Fibroblast of lung (primary cell): ENCODE results near the gene TBL3. TPM values are rescaled to one million over a fixed set of nuclear protein-coding genes. Genes with fewer than 3 reads are reported as not detected.

Experiments
- DNase-seq, 2 donors: peaks; one replicate each; pipeline versions ENCODE4 v3.0.0 to v3.0.0-alpha.2; 2010; ENCODE audit warnings: low read depth in 2 of 2
- H2AFZ ChIP-seq: 2 replicates; pipeline ENCODE4 v1.5.1; 2012; ENCODE audit warnings: low read length, control low read depth, inconsistent platforms
- H3K27ac ChIP-seq: 2 replicates; pipeline ENCODE4 v1.5.1; 2011; ENCODE audit warnings: low read length, control low read depth; ENCODE audit not compliant: insufficient read depth
- H3K27me3 ChIP-seq: 2 replicates; pipeline ENCODE4 v1.5.1; 2011; ENCODE audit warnings: mild to moderate bottlenecking, low read length; ENCODE audit not compliant: control insufficient read depth, insufficient read depth
- H3K36me3 ChIP-seq: 2 replicates; pipeline ENCODE4 v1.5.1; 2011; ENCODE audit warnings: low read length; ENCODE audit not compliant: control insufficient read depth, insufficient read depth
- H3K4me1 ChIP-seq: 2 replicates; pipeline ENCODE4 v1.5.1; 2011; ENCODE audit warnings: low read length; ENCODE audit not compliant: control insufficient read depth, insufficient read depth; ENCODE audit errors: extremely low read depth
- H3K4me2 ChIP-seq: 2 replicates; pipeline ENCODE4 v1.5.1; 2011; ENCODE audit warnings: low read length, control low read depth; ENCODE audit not compliant: insufficient read depth; ENCODE audit errors: extremely low read depth
- H3K4me3 ChIP-seq, 4 experiments: fragments of 200-600 bp in 1 of 4; sonication (generic) in 1 of 4; replicated peaks in 1 of 4; 2 replicates each; pipeline ENCODE4 v1.5.1; 2011 to 2016; ENCODE audit warnings: low read length in 4 of 4, low read depth in 3 of 4, mild to moderate bottlenecking in 3 of 4, control low read depth in 2 of 4, inconsistent platforms in 1 of 4, mixed read lengths in 1 of 4; ENCODE audit not compliant: insufficient read depth in 1 of 4; ENCODE audit errors: control extremely low read depth in 1 of 4
- H3K79me2 ChIP-seq: 2 replicates; pipeline ENCODE4 v1.5.1; 2012; ENCODE audit warnings: mild to moderate bottlenecking, low read length, inconsistent platforms; ENCODE audit not compliant: control insufficient read depth, insufficient read depth
- H3K9ac ChIP-seq: 2 replicates; pipeline ENCODE4 v1.5.1; 2011; ENCODE audit warnings: mild to moderate bottlenecking, low read length, control low read depth; ENCODE audit not compliant: insufficient read depth
- H3K9me3 ChIP-seq: 2 replicates; pipeline ENCODE4 v1.5.1; 2012; ENCODE audit warnings: low read depth, low read length; ENCODE audit not compliant: control insufficient read depth, insufficient read depth
- H4K20me1 ChIP-seq: 2 replicates; pipeline ENCODE4 v1.5.1; 2011; ENCODE audit warnings: low read length; ENCODE audit not compliant: control insufficient read depth, insufficient read depth; ENCODE audit errors: extremely low read depth
- CTCF ChIP-seq, 2 donors: IDR thresholded peaks in 1 of 2; conservative IDR thresholded peaks in 1 of 2; 1 replicate in 1 of 2; 2 replicates in 1 of 2; pipeline ENCODE4 v1.5.1; 2011 to 2012; ENCODE audit warnings: low read length in 2 of 2, control low read depth in 1 of 2, inconsistent platforms in 1 of 2, low read depth in 1 of 2, mild to moderate bottlenecking in 1 of 2
- EZH2 ChIP-seq: IDR thresholded peaks from 2 replicates; pipeline ENCODE4 v1.5.1; 2012; ENCODE audit warnings: low read length, control low read depth, mild to moderate bottlenecking; ENCODE audit errors: missing control alignments
- polyA plus RNA-seq, 2 donors: library from polyadenylated mRNA; depleted of rRNA in 1 of 2; stranded (reverse) in 1 of 2; unstranded in 1 of 2; fragments of >200 nt; gene quantifications; 2 replicates each; pipeline ENCODE4 v1.2.1, GENCODE V29; 2011 to 2012; ENCODE audit warnings: missing spikeins in 1 of 2
- total RNA-seq: library from RNA; depleted of rRNA; stranded (reverse); fragments of >200 nt; gene quantifications from 2 replicates; pipeline ENCODE4 v1.2.1, GENCODE V29; 2014

The TBL3 gene
- total and polyA plus RNA-seq, 2 donors (not counting 1 experiment from before 2014, with no cell fraction given) = 14.6 to 20.0 TPM

GRCh38 chr16:1949507-1949906, 22.3 kb upstream of the TBL3 start:
- no peak for TF ChIP-seq EZH2
- no peak for TF ChIP-seq CTCF (conservative IDR thresholded peaks at IDR 0.05 in 1 of 2, IDR thresholded peaks at IDR 0.05 in 1 of 2; ENCODE audit: low read depth in 1 of 2, low read length in 2 of 2)
- no peak overlapping the region for H3K4me2 ChIP-seq
- H3K27ac ChIP-seq = no peak overlapping the region
- no peak overlapping the region for H3K9ac ChIP-seq
- no peaks in the 10 kb centered on the region for H3K36me3 ChIP-seq
- H3K9me3 ChIP-seq = no peaks in the 10 kb centered on the region
- H3K27me3 ChIP-seq = no peaks in the 10 kb centered on the region
- DNase-seq = no peak
- H3K4me1 ChIP-seq = no peaks in the 10 kb centered on the region
- H3K4me3 ChIP-seq = no peak overlapping the region
- no peaks in the 10 kb centered on the region for H3K79me2 ChIP-seq
- no peak overlapping the region for H2AFZ ChIP-seq
- no peaks in the 10 kb centered on the region for H4K20me1 ChIP-seq

GRCh38 chr16:1950047-1950446, 21.8 kb upstream of the TBL3 start:
- Histone ChIP-seq H3K79me2 (no peaks in the 10 kb centered on the region), H3K4me2 (no peak overlapping the region), H3K36me3 (no peaks in the 10 kb centered on the region), H3K4me3 (no peak overlapping the region), H4K20me1 (no peaks in the 10 kb centered on the region), H3K9me3 (no peaks in the 10 kb centered on the region), H3K27me3 (no peaks in the 10 kb centered on the region), H3K4me1 (no peaks in the 10 kb centered on the region), H2AFZ (no peak overlapping the region), H3K9ac (no peak overlapping the region), H3K27ac (no peak overlapping the region)
- TF ChIP-seq EZH2 (no peak), CTCF (conservative IDR thresholded peaks at IDR 0.05 in 1 of 2, IDR thresholded peaks at IDR 0.05 in 1 of 2; ENCODE audit: low read depth in 1 of 2, low read length in 2 of 2) (no peak)
- no peak for DNase-seq

GRCh38 chr16:1950559-1950958, 21.3 kb upstream of the TBL3 start:
- no peak for DNase-seq
- H3K4me2 ChIP-seq = no peak overlapping the region
- H3K27ac ChIP-seq = no peak overlapping the region
- no peaks in the 10 kb centered on the region for H3K27me3 ChIP-seq
- no peaks in the 10 kb centered on the region for H3K36me3 ChIP-seq
- no peaks in the 10 kb centered on the region for H3K9me3 ChIP-seq
- no peaks in the 10 kb centered on the region for H4K20me1 ChIP-seq
- no peak overlapping the region for H3K4me3 ChIP-seq
- H2AFZ ChIP-seq = no peak overlapping the region
- no peak overlapping the region for H3K9ac ChIP-seq
- TF ChIP-seq EZH2 (no peak), CTCF (conservative IDR thresholded peaks at IDR 0.05 in 1 of 2, IDR thresholded peaks at IDR 0.05 in 1 of 2; ENCODE audit: low read depth in 1 of 2, low read length in 2 of 2) (no peak)
- H3K4me1 ChIP-seq = no peaks in the 10 kb centered on the region
- no peaks in the 10 kb centered on the region for H3K79me2 ChIP-seq
